ENCODE data around the gene ALK. TPM values are rescaled to one million over a fixed set of nuclear protein-coding genes. Genes with fewer than 3 reads are reported as not detected.

The ALK gene
- total RNA-seq, 1 donor from 2014 or later: not detected

- Histone ChIP-seq H3K9me3 (no peaks in the 10 kb centered on the region), H3K27me3 (no peaks in the 10 kb centered on the region), H3K27ac (no peak overlapping the region), H3K4me3 (no peak overlapping the region), H3K36me3 (no peaks in the 10 kb centered on the region), H3K4me1 (no peaks in the 10 kb centered on the region)
- intact Hi-C loops (cut with DNase I): no loop called here
- TF ChIP-seq CTCF (IDR thresholded peaks at IDR 0.05): no peak
- no peak for DNase-seq (ENCODE audit: low spot score in 2 of 2)
Measured at GRCh38 chr2:29762239-29762638, 159.1 kb downstream of the ALK start.

DNA sequence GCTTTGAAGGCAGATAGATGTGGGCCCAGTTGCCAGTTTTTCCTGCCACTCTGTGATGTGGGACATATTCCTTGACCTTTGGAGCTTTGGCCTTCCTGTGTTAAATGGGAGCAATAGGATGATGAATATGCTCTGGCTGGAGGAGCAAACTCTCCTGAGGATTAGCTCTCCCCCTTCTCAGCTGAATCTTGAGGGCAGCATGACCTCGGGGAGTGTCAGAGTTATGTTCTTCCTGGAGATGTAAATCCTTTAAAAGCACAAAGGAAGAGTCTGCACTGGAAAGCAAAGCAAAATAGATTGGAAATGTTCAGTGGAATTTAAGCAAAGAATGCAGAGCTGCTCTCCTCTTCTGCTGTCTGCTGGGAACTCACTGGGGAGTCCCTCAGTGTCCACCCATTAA lies 160.1 kb downstream of the ALK start:
- H3K36me3 ChIP-seq: no peaks in the 10 kb centered on the region
- H3K27me3 ChIP-seq: no peaks in the 10 kb centered on the region
- TF ChIP-seq CTCF (IDR thresholded peaks at IDR 0.05): no peak

DNA sequence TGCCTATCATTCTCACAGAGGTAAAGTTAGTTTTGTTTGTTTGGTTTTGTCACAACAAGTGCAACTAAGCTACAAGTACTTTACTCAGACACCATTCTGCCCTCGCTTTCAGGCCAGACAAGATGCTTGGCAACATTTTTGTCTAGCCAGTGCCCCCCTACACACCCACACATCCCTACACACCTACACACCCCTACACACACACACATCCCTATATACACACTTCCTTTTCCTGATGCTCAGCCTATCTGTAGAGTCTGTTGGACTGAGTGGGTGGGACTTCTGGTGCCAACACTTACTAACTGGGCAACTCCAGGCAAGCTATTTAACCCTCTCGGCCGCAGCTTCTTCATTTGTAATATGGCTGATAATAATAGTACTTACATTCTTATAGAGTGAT lies 161.4 kb downstream of the ALK start:
- Histone ChIP-seq H3K4me1 (no peaks in the 10 kb centered on the region), H3K9me3 (no peaks in the 10 kb centered on the region), H3K36me3 (no peaks in the 10 kb centered on the region), H3K27me3 (no peaks in the 10 kb centered on the region), H3K4me3 (no peak overlapping the region), H3K27ac (no peak overlapping the region)
- no peak for DNase-seq (ENCODE audit: low spot score in 2 of 2)
- TF ChIP-seq CTCF (IDR thresholded peaks at IDR 0.05): no peak
- intact Hi-C loops (cut with DNase I): no loop called here

More for the DNA sequence above, 160.1 kb downstream of the ALK start:
- no peaks in the 10 kb centered on the region for H3K9me3 ChIP-seq
- no peak overlapping the region for H3K4me3 ChIP-seq
- no peak for DNase-seq (ENCODE audit: low spot score in 2 of 2)
- H3K4me1 ChIP-seq: no peaks in the 10 kb centered on the region
- intact Hi-C loops (cut with DNase I): no loop called here
- H3K27ac ChIP-seq: no peak overlapping the region

GRCh38 chr2:29759360-29759759 lies 162.0 kb downstream of the ALK start:
- no peak overlapping the region for H3K4me3 ChIP-seq
- no peak for DNase-seq (ENCODE audit: low spot score in 2 of 2)
- no peaks in the 10 kb centered on the region for H3K9me3 ChIP-seq
- intact Hi-C loops (cut with DNase I): no loop called here
- no peaks in the 10 kb centered on the region for H3K4me1 ChIP-seq
- TF ChIP-seq CTCF (IDR thresholded peaks at IDR 0.05): no peak
- H3K27me3 ChIP-seq: no peaks in the 10 kb centered on the region
- H3K36me3 ChIP-seq: no peaks in the 10 kb centered on the region
- H3K27ac ChIP-seq: no peak overlapping the region

DNA sequence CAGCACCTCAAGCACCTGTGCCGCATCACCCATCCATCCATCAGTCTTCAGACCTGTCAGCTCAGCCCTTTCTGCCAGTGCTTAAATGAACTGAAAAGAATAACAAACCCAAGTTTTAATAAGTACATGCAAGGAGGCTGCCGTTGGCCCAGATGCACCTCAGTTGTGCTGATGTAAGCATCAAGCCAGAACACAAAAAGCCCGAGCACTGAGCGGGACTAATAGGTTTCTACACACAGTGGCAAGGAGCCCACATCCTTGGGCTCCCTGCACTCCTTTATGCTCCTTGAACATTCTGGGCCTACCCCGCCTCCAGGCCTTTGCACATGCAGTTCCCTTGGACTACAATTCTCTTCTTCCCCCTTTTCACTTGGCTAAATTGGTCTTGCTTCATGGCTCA lies 165.6 kb downstream of the ALK start:
- no peak for TF ChIP-seq CTCF (IDR thresholded peaks at IDR 0.05)
- peaks cover 3 to 4% of the 10 kb centered on the region in 2 donors for H3K4me1 ChIP-seq
- no peak overlapping the region for H3K4me3 ChIP-seq
- no peaks in the 10 kb centered on the region for H3K27me3 ChIP-seq
- no peaks in the 10 kb centered on the region for H3K9me3 ChIP-seq
- no peak for DNase-seq (ENCODE audit: low spot score in 2 of 2)
- no peaks in the 10 kb centered on the region for H3K36me3 ChIP-seq
- intact Hi-C loops (cut with DNase I): no loop called here
- no peak overlapping the region for H3K27ac ChIP-seq

DNA sequence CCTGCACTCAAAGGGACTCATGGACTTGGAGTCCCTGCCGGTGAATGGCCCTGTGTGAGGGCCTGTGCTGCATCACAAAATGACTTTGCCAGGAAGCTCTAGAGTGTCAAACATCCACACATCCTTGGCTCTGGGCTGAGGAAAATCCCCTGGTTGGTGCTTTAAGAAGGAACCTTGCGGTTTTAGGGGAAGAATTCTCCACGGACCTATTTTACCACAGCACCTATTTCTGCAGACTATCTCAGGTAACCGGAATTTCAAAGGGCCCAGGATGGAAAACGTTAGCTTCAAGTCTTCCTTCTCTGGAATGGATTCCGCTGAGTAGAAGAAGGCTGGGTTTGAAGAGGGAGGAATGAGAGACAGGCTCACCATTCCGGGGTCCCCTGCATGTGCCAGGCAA lies 166.2 kb downstream of the ALK start:
- H3K36me3 ChIP-seq: no peaks in the 10 kb centered on the region
- H3K9me3 ChIP-seq: no peaks in the 10 kb centered on the region
- DNase-seq (ENCODE audit: low spot score in 2 of 2): no peak
- H3K4me3 ChIP-seq: no peak overlapping the region
- H3K4me1 ChIP-seq: peaks cover 3 to 4% of the 10 kb centered on the region in 2 donors
- no peak overlapping the region for H3K27ac ChIP-seq
- H3K27me3 ChIP-seq: no peaks in the 10 kb centered on the region
- no peak for TF ChIP-seq CTCF (IDR thresholded peaks at IDR 0.05)
- intact Hi-C loops (cut with DNase I): no loop called here
